ENCODE results near the gene TRPM1.

Gene TRPM1

DNA sequence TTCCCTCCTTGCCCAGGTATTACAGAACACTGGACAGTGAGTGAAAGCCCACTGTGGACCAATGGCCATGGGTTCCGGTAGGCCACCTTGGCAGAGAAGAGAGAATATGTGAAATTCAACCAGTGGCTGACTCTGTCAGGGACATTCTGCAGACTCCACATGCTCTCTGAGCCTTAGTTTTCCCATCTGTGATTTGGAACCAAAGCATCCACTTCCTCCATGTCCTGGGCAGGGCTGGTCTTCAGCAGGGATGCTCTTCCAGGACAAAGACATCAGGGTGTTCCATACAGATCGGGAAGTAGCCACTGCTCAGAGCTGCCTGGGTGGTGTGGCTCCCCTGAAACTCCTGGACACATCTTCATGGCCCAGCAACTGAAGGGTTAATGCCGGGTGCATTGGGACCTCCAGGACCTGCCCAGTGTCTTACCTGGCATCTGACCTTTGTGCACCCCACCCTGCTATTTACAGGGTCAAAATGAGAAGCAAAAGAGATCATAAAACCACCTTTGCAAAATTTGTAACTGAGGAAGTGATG lies 28.3 kb upstream of the TRPM1 start:
- no peak for TF ChIP-seq SIN3A (IDR thresholded peaks at IDR 0.05; ENCODE audit: borderline replicate concordance, insufficient read depth, low read length)
- TF ChIP-seq REST (IDR thresholded peaks at IDR 0.05; ENCODE audit: insufficient read depth in 1 of 2, low read depth in 2 of 2, low read length in 2 of 2): no peak
- TF ChIP-seq FOXP2 (optimal IDR thresholded peaks at IDR 0.05; ENCODE audit: borderline replicate concordance, extremely low read depth, extremely low read length, insufficient read depth): no peak
- no peak for TF ChIP-seq TAF1 (IDR thresholded peaks at IDR 0.05; ENCODE audit: borderline replicate concordance, insufficient read depth, low read length)
- no peak for TF ChIP-seq POLR2AphosphoS5 (IDR thresholded peaks at IDR 0.05; ENCODE audit: low read depth, low read length)

- no peak for TF ChIP-seq REST (IDR thresholded peaks at IDR 0.05; ENCODE audit: insufficient read depth in 1 of 2, low read depth in 2 of 2, low read length in 2 of 2)
- no peak for TF ChIP-seq SIN3A (IDR thresholded peaks at IDR 0.05; ENCODE audit: borderline replicate concordance, insufficient read depth, low read length)
- TF ChIP-seq FOXP2 (optimal IDR thresholded peaks at IDR 0.05; ENCODE audit: borderline replicate concordance, extremely low read depth, extremely low read length, insufficient read depth): no peak
These were observed 27.6 kb upstream of the TRPM1 start for GRCh38 chr15:31128919-31129768.

DNA sequence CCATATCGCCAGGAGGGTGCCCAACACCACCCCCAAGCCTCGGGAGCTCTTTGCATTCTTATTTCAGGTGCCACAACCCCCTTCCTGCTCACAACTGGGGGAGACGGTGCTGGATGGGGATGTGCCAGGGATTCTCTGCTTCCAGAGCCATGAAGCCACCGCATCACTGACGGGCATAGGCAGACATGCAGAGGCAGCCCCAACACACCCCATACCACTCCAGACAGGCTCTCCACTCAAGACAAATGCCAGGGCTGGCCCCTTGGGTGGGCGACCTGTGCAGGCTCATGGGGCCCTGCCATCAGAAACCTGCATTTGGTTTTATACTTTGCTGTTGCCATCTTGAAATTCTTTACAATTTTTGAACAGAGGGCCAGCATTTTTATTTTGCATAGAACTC lies 27.0 kb upstream of the TRPM1 start:
- TF ChIP-seq SIN3A (IDR thresholded peaks at IDR 0.05; ENCODE audit: borderline replicate concordance, insufficient read depth, low read length): no peak
- no peak for TF ChIP-seq TAF1 (IDR thresholded peaks at IDR 0.05; ENCODE audit: borderline replicate concordance, insufficient read depth, low read length)
- TF ChIP-seq POLR2AphosphoS5 (IDR thresholded peaks at IDR 0.05; ENCODE audit: low read depth, low read length): no peak
- no peak for TF ChIP-seq REST (IDR thresholded peaks at IDR 0.05; ENCODE audit: insufficient read depth in 1 of 2, low read depth in 2 of 2, low read length in 2 of 2)
- TF ChIP-seq FOXP2 (optimal IDR thresholded peaks at IDR 0.05; ENCODE audit: borderline replicate concordance, extremely low read depth, extremely low read length, insufficient read depth): no peak

DNA sequence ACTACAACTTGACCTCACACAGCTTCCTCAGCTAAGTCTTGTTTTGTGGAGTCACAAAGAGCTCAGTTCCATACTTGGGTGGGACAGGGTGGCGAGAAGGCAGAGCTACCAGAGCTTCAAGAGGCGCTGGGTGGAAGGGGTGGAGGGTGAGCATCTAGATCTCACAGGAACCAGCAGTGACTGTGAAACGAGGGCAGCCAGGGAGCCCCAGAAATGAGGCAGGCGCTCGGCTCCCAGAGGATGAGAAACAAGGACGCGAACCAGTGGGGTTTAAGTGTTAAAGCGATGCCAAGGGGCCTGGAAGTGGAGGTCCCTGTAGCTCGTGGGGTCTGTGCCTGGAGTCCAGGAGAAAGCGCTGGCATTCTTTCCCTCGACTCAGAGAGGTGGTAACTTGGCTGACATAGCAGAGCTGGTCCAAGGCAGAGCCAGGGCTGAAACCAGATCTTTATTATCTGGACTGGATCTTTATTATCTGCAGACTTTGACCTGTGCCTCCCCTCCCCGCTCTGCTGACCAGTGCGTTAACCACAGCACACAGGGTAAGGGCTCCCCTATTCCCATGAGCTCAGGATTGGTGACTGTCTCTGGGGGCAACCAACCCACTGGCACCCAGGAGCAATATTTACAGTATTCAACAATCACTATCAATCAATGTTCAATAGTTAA lies 26.2 kb upstream of the TRPM1 start:
- no peak for TF ChIP-seq FOXP2 (optimal IDR thresholded peaks at IDR 0.05; ENCODE audit: borderline replicate concordance, extremely low read depth, extremely low read length, insufficient read depth)
- TF ChIP-seq POLR2AphosphoS5 (IDR thresholded peaks at IDR 0.05; ENCODE audit: low read depth, low read length): no peak
- TF ChIP-seq REST (IDR thresholded peaks at IDR 0.05; ENCODE audit: insufficient read depth in 1 of 2, low read depth in 2 of 2, low read length in 2 of 2): no peak
- TF ChIP-seq SIN3A (IDR thresholded peaks at IDR 0.05; ENCODE audit: borderline replicate concordance, insufficient read depth, low read length): no peak
- TF ChIP-seq TAF1 (IDR thresholded peaks at IDR 0.05; ENCODE audit: borderline replicate concordance, insufficient read depth, low read length): no peak
